H9 (cell line): ENCODE measurements around the gene TNFRSF18. TPM values are rescaled to one million over a fixed set of nuclear protein-coding genes. Genes with fewer than 3 reads are reported as not detected.

Experiments
- DNase-seq: peaks from one replicate; pipeline ENCODE4 v3.0.0-alpha.2; 2017
- H2AFZ ChIP-seq: one replicate; pipeline ENCODE4 v1.6.1; 2013; ENCODE audit warnings: mild to moderate bottlenecking, low read length, control low read depth, moderate library complexity
- H2AK5ac ChIP-seq: 2 replicates; pipeline ENCODE4 v1.6.1; 2013; ENCODE audit warnings: low read length, control low read depth, mixed read lengths; ENCODE audit not compliant: insufficient read length
- H2BK120ac ChIP-seq: one replicate; pipeline ENCODE4 v1.6.1; 2013; ENCODE audit warnings: low read depth, mild to moderate bottlenecking, low read length, control low read depth, inconsistent platforms; ENCODE audit not compliant: poor library complexity, severe bottlenecking
- H2BK12ac ChIP-seq: 2 replicates; pipeline ENCODE4 v1.6.1; 2013; ENCODE audit warnings: low read length, control low read depth, mixed read lengths, low read depth; ENCODE audit not compliant: insufficient read length
- H2BK15ac ChIP-seq: 2 replicates; pipeline ENCODE4 v1.6.1; 2013; ENCODE audit warnings: low read depth, low read length, control low read depth
- H2BK20ac ChIP-seq: one replicate; pipeline ENCODE4 v1.6.1; 2013; ENCODE audit warnings: low read depth, mild to moderate bottlenecking, low read length, control low read depth, inconsistent platforms; ENCODE audit not compliant: poor library complexity, severe bottlenecking
- H2BK5ac ChIP-seq: 2 replicates; pipeline ENCODE4 v1.6.1; 2013; ENCODE audit warnings: low read length, control low read depth, mixed read lengths; ENCODE audit not compliant: insufficient read length
- H3K14ac ChIP-seq: 2 replicates; pipeline ENCODE4 v1.6.1; 2013; ENCODE audit warnings: low read length, control low read depth; ENCODE audit not compliant: insufficient read depth
- H3K18ac ChIP-seq: 2 replicates; pipeline ENCODE4 v1.6.1; 2013; ENCODE audit warnings: low read depth, mild to moderate bottlenecking, mixed read lengths, low read length, control low read depth; ENCODE audit not compliant: insufficient read length
- H3K23ac ChIP-seq: 2 replicates; pipeline ENCODE4 v1.6.1; 2013; ENCODE audit warnings: low read length, control low read depth, mixed read lengths, low read depth; ENCODE audit not compliant: insufficient read length
- H3K23me2 ChIP-seq: 2 replicates; pipeline ENCODE4 v1.6.1; 2013; ENCODE audit warnings: low read depth, mild to moderate bottlenecking, mixed read lengths, low read length, control low read depth; ENCODE audit not compliant: insufficient read length, poor library complexity, severe bottlenecking
- H3K27ac ChIP-seq: 2 replicates; pipeline ENCODE4 v1.5.1; 2013; ENCODE audit warnings: low read length, control low read depth, mixed read lengths, low read depth; ENCODE audit not compliant: insufficient read length
- H3K27me3 ChIP-seq: 2 replicates; pipeline ENCODE4 v1.6.1; 2013; ENCODE audit warnings: low read length, control low read depth, inconsistent platforms; ENCODE audit not compliant: insufficient read depth
- H3K4ac ChIP-seq: 2 replicates; pipeline ENCODE4 v1.6.1; 2013; ENCODE audit warnings: low read depth, mild to moderate bottlenecking, control low read depth, inconsistent platforms, low read length, moderate library complexity
- H3K4me1 ChIP-seq: 2 replicates; pipeline ENCODE4 v1.6.1; 2013; ENCODE audit warnings: low read length, control low read depth, inconsistent platforms; ENCODE audit not compliant: insufficient read depth
- H3K4me2 ChIP-seq: 2 replicates; pipeline ENCODE4 v1.6.1; 2013; ENCODE audit warnings: low read length, control low read depth, mixed read lengths; ENCODE audit not compliant: insufficient read length, insufficient read depth
- H3K56ac ChIP-seq: 2 replicates; pipeline ENCODE4 v1.6.1; 2013; ENCODE audit warnings: low read depth, mild to moderate bottlenecking, mixed read lengths, low read length, control low read depth; ENCODE audit not compliant: insufficient read length
- H3K79me1 ChIP-seq: 2 replicates; pipeline ENCODE4 v1.6.1; 2013; ENCODE audit warnings: low read depth, mild to moderate bottlenecking, moderate library complexity, low read length, control low read depth, inconsistent platforms; ENCODE audit not compliant: insufficient read depth, poor library complexity, severe bottlenecking
- H3K79me2 ChIP-seq: 2 replicates; pipeline ENCODE4 v1.6.1; 2013; ENCODE audit warnings: low read length, control low read depth, inconsistent platforms; ENCODE audit not compliant: insufficient read depth
- H3K9ac ChIP-seq: 2 replicates; pipeline ENCODE4 v1.6.1; 2013; ENCODE audit warnings: low read length, control low read depth, mixed read lengths; ENCODE audit not compliant: insufficient read length; ENCODE audit errors: extremely low read depth
- H3K9me3 ChIP-seq: one replicate; pipeline ENCODE4 v1.6.1; 2013; ENCODE audit warnings: low read depth, low read length, inconsistent platforms; ENCODE audit not compliant: control insufficient read depth
- H3T11ph ChIP-seq: one replicate; pipeline ENCODE4 v1.6.1; 2013; ENCODE audit warnings: mild to moderate bottlenecking, low read length, control low read depth, inconsistent platforms
- H4K20me1 ChIP-seq: one replicate; pipeline ENCODE4 v1.6.1; 2013; ENCODE audit not compliant: control insufficient read depth, insufficient read length, insufficient read depth
- H4K5ac ChIP-seq: 2 replicates; pipeline ENCODE4 v1.6.1; 2013; ENCODE audit warnings: low read depth, mild to moderate bottlenecking, mixed read lengths, low read length, control low read depth; ENCODE audit not compliant: insufficient read length
- H4K8ac ChIP-seq: replicated peaks from 2 replicates; pipeline ENCODE4 v1.6.1; 2013; ENCODE audit warnings: low read length, control low read depth, mixed read lengths, low read depth; ENCODE audit not compliant: insufficient read length
- H4K91ac ChIP-seq: 2 replicates; pipeline ENCODE4 v1.6.1; 2013; ENCODE audit warnings: low read depth, mild to moderate bottlenecking, moderate library complexity, mixed read lengths, low read length, control low read depth; ENCODE audit not compliant: insufficient read length
- H3K27ac Mint-ChIP-seq, 3 experiments: 2 replicates in 2 of 3; 3 replicates in 1 of 3; pipeline ENCODE4 v1.8.0; 2020 to 2021; ENCODE audit warnings: mixed read lengths in 3 of 3, mild to moderate bottlenecking in 1 of 3, moderate library complexity in 1 of 3
- H3K27me3 Mint-ChIP-seq: 2 replicates; pipeline ENCODE4 v1.8.0; 2021; ENCODE audit warnings: low read depth, mild to moderate bottlenecking, moderate library complexity, mixed read lengths
- H3K36me3 Mint-ChIP-seq, 3 experiments: 2 replicates in 2 of 3; 3 replicates in 1 of 3; pipeline ENCODE4 v1.8.0; 2020 to 2021; ENCODE audit warnings: low read depth in 3 of 3, mixed read lengths in 3 of 3; ENCODE audit not compliant: insufficient read depth in 1 of 3
- H3K4me1 Mint-ChIP-seq, 2 experiments: 2 replicates each; pipeline ENCODE4 v1.8.0; 2020; ENCODE audit warnings: mixed read lengths in 2 of 2
- H3K4me3 Mint-ChIP-seq, 2 experiments: 2 replicates in 1 of 2; 3 replicates in 1 of 2; pipeline ENCODE4 v1.8.0; 2020 to 2021; ENCODE audit warnings: mild to moderate bottlenecking in 2 of 2, mixed read lengths in 2 of 2, moderate library complexity in 1 of 2
- H3K9me3 Mint-ChIP-seq, 2 experiments: 2 replicates in 1 of 2; 3 replicates in 1 of 2; pipeline ENCODE4 v1.8.0; 2020; ENCODE audit warnings: mild to moderate bottlenecking in 2 of 2, mixed read lengths in 2 of 2, moderate library complexity in 1 of 2
- CTCF ChIP-seq: fragments of 200-600 bp; sonication (generic); conservative IDR thresholded peaks from 3 replicates; pipeline ENCODE4 v1.8.0; 2021; ENCODE audit warnings: antibody characterized with exemption, mild to moderate bottlenecking
- WGBS: extraction: QIAGEN DNeasy Blood & Tissue Kit; methylation state at CpG from one replicate; pipeline ENCODE4 v1.1.7; 2013; ENCODE audit warnings: missing lambda C conversion rate, low lambda C conversion rate, mixed read lengths; ENCODE audit not compliant: insufficient read length; ENCODE audit errors: extremely low coverage; 5-methylcytosine and 5-hydroxymethylcytosine counted together
- total RNA-seq: library from RNA; stranded (reverse); gene quantifications from 2 replicates; pipeline ENCODE4 v1.2.1, GENCODE V29; 2021

The TNFRSF18 gene
- total RNA-seq, 1 experiment from 2014 or later: 2.0 TPM

DNA sequence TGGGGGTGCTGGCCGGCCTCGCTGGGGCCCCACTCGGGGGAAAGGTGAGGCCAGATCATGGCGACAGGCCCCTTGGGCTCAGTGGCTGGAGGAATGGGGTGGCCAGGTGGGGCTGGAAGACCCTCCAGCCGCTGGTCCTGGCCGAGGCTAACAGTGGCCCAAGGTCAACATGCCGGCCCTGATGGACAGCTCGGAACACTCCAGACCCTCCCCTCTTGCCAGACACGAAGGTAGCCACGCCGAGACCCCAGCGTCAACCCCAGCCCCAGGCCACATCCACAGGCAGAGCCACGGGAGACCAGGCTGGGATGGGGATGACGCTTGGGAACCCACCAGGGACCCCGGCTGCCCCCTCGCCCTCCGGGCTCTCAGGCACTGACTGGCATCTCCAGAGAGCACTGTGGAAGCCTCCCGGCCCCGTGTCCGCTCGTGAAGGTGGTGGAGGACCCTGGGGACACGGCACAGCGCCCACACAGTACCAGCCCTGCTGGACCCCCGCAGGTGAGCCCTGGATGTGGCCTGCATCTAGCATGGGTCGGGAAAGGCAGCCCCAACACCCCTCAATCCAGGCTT is 41.0 kb upstream of the TNFRSF18 start:
- H3K18ac ChIP-seq: no peak overlapping the region
- no peaks in the 10 kb centered on the region for H3K23me2 ChIP-seq
- H3K14ac ChIP-seq: no peak overlapping the region
- H3K4ac ChIP-seq: no peak overlapping the region
- H2BK5ac ChIP-seq: no peak overlapping the region
- Mint-ChIP-seq H3K27ac (no peak overlapping the region), H3K36me3 (peaks cover 0 to 8% (median 5%) of the 10 kb centered on the region in 3 experiments; a peak in 5 of 7 replicates), H3K27me3 (peaks cover 16% of the 10 kb centered on the region), H3K9me3 (no peaks in the 10 kb centered on the region), H3K4me3 (no peak overlapping the region), H3K4me1 (peaks cover 0 to 2% of the 10 kb centered on the region in 2 experiments; a peak in 1 of 4 replicates)
- TF ChIP-seq CTCF: no peak
- no peaks in the 10 kb centered on the region for H3K79me2 ChIP-seq
- no peak overlapping the region for H4K5ac ChIP-seq
- H3K9me3 ChIP-seq: no peaks in the 10 kb centered on the region
- no peaks in the 10 kb centered on the region for H3K79me1 ChIP-seq
- H3K56ac ChIP-seq: no peak overlapping the region
- no peak overlapping the region for H4K8ac ChIP-seq
- no peak overlapping the region for H2AFZ ChIP-seq
- no peak overlapping the region for H2AK5ac ChIP-seq
- H3K4me1 ChIP-seq: no peaks in the 10 kb centered on the region
- no peaks in the 10 kb centered on the region for H4K20me1 ChIP-seq
- H2BK20ac ChIP-seq: no peak overlapping the region
- no peak overlapping the region for H3K27ac ChIP-seq
- H3K9ac ChIP-seq: no peak overlapping the region
- no peaks in the 10 kb centered on the region for H3K27me3 ChIP-seq
- no peak for DNase-seq
- H2BK12ac ChIP-seq: no peak overlapping the region
- H2BK120ac ChIP-seq: no peak overlapping the region
- no peak overlapping the region for H2BK15ac ChIP-seq
- no peak overlapping the region for H3K4me2 ChIP-seq
- no peak overlapping the region for H4K91ac ChIP-seq
- no peak overlapping the region for H3K23ac ChIP-seq
- WGBS: no CpG with 5 or more reads among the region's 25 CpGs
- H3T11ph ChIP-seq: no peak overlapping the region
